ENCODE measurements around the gene DENND5A.
"Not testable (repeated sequence)": the region's sequence is repeated elsewhere in the genome, so short reads cannot be mapped to it uniquely, and the experiment has no call there.

The DENND5A gene

DNA sequence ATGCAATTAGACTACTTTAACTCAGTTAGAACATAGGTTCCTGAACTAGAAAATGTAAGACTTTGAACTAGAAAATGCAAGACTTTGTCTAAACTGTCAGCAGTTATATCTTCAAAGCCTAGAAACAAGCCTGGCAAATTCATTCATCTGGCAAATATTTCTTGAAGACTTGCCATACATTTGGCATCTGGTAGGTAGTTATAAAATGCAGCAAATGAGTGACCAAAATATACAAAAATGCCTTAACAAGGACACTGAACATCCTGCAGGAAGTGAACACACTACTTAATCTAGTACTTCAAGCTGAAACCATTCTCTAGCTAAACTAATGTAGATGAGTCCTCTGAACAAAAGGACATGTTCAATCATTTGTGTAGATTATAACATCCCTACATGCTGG, 89.0 kb downstream of the DENND5A start:
- Histone ChIP-seq H3K36me3 (ENCODE audit: control insufficient read depth, insufficient read depth, low read length) (peaks cover 74% of the 10 kb centered on the region), H3K27ac (ENCODE audit: low read depth, low read length) (no peak overlapping the region), H3K4me3 (ENCODE audit: low read depth, low read length) (no peak overlapping the region), H3K27me3 (ENCODE audit: control insufficient read depth, insufficient read depth, low read length) (no peaks in the 10 kb centered on the region), H3K9ac (ENCODE audit: low read length) (no peak overlapping the region), H3K9me3 (ENCODE audit: control insufficient read depth, insufficient read depth, low read depth, low read length) (no peaks in the 10 kb centered on the region), H3K4me1 (ENCODE audit: control insufficient read depth, insufficient read depth, low read length) (no peaks in the 10 kb centered on the region; the same call in none of the 2 replicates)

DNA sequence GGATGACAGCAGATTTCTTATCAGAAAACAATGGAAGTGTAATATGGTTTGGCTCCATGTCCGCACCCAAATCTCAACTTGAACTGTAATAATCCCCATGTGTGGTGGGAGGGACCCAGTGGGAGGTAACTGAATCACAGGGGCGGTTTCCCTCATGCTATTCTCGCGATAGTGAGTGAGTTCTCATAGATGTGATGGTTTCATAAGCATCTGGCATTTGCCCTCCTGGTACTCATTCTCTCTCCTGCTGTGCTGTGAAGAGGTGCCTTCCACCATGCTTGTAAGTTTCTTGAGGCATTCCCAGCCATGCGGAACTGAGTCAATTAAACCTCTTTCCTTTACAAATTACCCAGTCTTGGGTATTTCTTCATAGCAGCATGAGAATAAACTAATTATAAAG, 92.8 kb downstream of the DENND5A start:
- Histone ChIP-seq H3K4me1 (ENCODE audit: control insufficient read depth, insufficient read depth, low read length) (peaks cover 3% of the 10 kb centered on the region; the same call in 1 of the 2 replicates), H3K9me3 (ENCODE audit: control insufficient read depth, insufficient read depth, low read depth, low read length) (no peaks in the 10 kb centered on the region), H3K4me3 (ENCODE audit: low read depth, low read length) (no peak overlapping the region), H3K9ac (ENCODE audit: low read length) (no peak overlapping the region), H3K27me3 (ENCODE audit: control insufficient read depth, insufficient read depth, low read length) (no peaks in the 10 kb centered on the region), H3K27ac (ENCODE audit: low read depth, low read length) (no peak overlapping the region), H3K36me3 (ENCODE audit: control insufficient read depth, insufficient read depth, low read length) (peaks cover 73% of the 10 kb centered on the region)

DNA sequence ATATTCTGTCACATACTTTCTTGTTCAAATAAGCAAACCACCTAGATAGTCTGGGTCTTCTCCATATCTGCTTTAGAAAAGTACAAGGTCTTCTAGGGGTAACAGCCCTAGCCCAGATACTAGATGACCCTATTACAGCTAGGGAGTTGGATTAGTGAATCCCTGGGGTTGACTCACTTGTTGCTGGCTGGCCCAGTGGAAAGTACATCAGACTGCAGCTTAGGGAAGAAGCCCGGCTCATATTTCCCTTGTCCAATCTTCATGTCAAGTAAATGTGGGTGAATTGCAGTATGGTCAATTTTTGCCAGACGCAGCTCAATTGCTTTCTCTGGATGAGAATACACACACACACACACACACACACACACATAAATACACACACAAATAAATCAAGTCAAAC, 94.7 kb downstream of the DENND5A start:
- Histone ChIP-seq H3K4me1 (ENCODE audit: control insufficient read depth, insufficient read depth, low read length) (peaks cover 3% of the 10 kb centered on the region; the same call in 1 of the 2 replicates), H3K9me3 (ENCODE audit: control insufficient read depth, insufficient read depth, low read depth, low read length) (no peaks in the 10 kb centered on the region), H3K27ac (ENCODE audit: low read depth, low read length) (no peak overlapping the region), H3K27me3 (ENCODE audit: control insufficient read depth, insufficient read depth, low read length) (no peaks in the 10 kb centered on the region), H3K36me3 (ENCODE audit: control insufficient read depth, insufficient read depth, low read length) (peaks cover 58% of the 10 kb centered on the region), H3K9ac (ENCODE audit: low read length) (no peak overlapping the region), H3K4me3 (ENCODE audit: low read depth, low read length) (no peak overlapping the region)

DNA sequence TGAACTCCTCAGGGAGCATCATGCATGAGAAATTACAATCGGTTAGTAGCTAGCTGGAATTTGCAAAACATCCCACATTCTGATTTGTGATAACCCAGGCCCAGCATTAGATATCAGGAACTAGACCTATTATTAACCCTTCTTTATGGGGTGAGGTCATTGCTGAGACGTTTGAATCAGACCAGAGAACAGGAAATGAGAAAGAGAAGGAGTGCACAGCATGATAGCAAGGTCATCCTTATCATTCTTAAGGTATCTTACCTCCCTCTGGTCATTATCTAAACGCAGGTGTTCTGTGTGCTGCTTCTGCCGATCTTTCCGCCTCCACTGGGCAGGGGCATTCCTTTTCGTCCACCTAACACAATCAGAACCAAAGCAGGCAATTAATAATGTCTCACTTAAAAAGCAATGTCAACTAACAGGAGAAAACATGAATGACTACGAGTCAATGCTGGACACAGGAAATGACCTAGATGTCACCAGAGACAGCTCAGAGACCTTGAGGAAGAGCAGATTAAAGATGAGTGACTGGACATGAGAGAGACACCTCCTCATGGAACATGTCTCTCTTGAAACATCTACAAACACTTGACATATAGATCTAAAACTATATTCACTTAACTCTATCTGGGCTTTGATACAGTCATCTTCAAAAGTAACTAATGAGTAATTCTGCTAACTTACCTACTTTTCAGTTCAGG, 95.4 kb downstream of the DENND5A start:
- no peaks in the 10 kb centered on the region for H3K27me3 ChIP-seq (ENCODE audit: control insufficient read depth, insufficient read depth, low read length)
- H3K9ac ChIP-seq (ENCODE audit: low read length) = no peak overlapping the region
- peaks cover 3% of the 10 kb centered on the region; the same call in 1 of the 2 replicates for H3K4me1 ChIP-seq (ENCODE audit: control insufficient read depth, insufficient read depth, low read length)
- H3K4me3 ChIP-seq (ENCODE audit: low read depth, low read length) = no peak overlapping the region
- peaks cover 58% of the 10 kb centered on the region for H3K36me3 ChIP-seq (ENCODE audit: control insufficient read depth, insufficient read depth, low read length)
- no peak overlapping the region for H3K27ac ChIP-seq (ENCODE audit: low read depth, low read length)
- no peaks in the 10 kb centered on the region for H3K9me3 ChIP-seq (ENCODE audit: control insufficient read depth, insufficient read depth, low read depth, low read length)

DNA sequence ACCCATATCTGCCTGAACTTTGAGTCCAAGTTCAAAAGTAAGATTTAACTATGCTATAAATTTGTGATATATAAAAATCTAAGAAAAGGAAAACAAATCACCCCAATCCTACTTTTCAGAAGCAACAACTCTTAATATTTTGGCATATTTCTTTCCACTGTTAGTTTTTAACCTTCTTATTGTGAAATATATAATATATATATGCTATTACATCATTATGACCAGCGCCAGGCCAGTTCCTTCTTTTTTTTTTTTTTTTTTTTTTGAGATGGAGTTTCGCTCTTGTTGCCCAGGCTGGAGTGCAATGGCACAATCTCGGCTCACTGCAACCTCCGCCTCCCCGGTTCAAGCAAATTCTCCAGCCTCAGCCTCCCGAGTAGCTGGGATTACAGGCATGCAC, 103.2 kb downstream of the DENND5A start:
- H3K36me3 ChIP-seq (ENCODE audit: control insufficient read depth, insufficient read depth, low read length) = peaks cover 63% of the 10 kb centered on the region
- H3K4me3 ChIP-seq (ENCODE audit: low read depth, low read length); H3K9ac ChIP-seq (ENCODE audit: low read length); H3K27ac ChIP-seq (ENCODE audit: low read depth, low read length); H3K9me3 ChIP-seq (ENCODE audit: control insufficient read depth, insufficient read depth, low read depth, low read length); H3K4me1 ChIP-seq (ENCODE audit: control insufficient read depth, insufficient read depth, low read length); H3K27me3 ChIP-seq (ENCODE audit: control insufficient read depth, insufficient read depth, low read length): not testable (repeated sequence)

DNA sequence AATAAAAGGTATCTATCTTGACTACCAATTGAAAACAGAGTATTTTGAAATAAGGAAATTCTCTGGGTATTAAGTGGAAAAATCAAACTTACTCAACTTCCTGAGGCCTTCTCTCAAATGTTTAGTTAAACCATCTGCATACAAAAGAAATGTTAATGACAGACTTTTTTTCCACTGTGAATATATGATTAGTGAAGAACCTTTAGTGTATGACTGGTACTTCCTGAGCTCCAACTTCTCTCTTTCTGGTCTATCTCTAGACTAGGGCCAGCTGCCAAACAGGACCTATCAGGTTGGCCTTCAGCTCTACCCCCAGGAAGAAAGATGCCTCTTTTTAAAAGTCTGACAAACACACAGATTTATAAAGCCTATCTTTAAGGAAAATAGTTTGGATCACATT, 105.0 kb downstream of the DENND5A start:
- H3K4me1 ChIP-seq (ENCODE audit: control insufficient read depth, insufficient read depth, low read length) = no peaks in the 10 kb centered on the region
- no peak overlapping the region for H3K4me3 ChIP-seq (ENCODE audit: low read depth, low read length)
- H3K27ac ChIP-seq (ENCODE audit: low read depth, low read length) = no peak overlapping the region
- no peaks in the 10 kb centered on the region for H3K9me3 ChIP-seq (ENCODE audit: control insufficient read depth, insufficient read depth, low read depth, low read length)
- H3K27me3 ChIP-seq (ENCODE audit: control insufficient read depth, insufficient read depth, low read length) = no peaks in the 10 kb centered on the region
- peaks cover 62% of the 10 kb centered on the region for H3K36me3 ChIP-seq (ENCODE audit: control insufficient read depth, insufficient read depth, low read length)
- no peak overlapping the region for H3K9ac ChIP-seq (ENCODE audit: low read length)

DNA sequence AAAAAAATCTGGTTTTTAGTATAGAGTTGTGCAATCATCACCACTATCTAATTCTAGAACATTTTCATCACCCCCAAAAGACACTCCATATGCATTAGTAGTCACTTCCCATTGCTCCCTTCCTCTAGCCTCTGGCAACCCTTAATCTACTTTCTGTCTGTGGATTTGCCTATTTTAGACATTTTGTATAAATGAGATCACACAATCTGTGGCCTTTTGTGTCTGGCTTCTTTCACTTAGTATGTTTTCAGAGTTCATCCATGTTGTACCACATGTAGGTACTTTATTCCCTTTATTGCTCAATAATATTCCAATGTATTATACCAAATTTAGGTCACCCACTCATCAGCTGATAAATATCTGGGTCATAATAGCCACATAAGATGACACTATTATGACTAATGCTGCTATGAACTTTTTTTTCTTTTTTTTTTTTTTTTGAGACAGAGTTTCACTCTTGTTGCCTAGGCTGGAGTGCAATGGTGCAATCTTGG, 106.2 kb downstream of the DENND5A start:
- Histone ChIP-seq H3K27me3 (ENCODE audit: control insufficient read depth, insufficient read depth, low read length) (no peaks in the 10 kb centered on the region), H3K36me3 (ENCODE audit: control insufficient read depth, insufficient read depth, low read length) (peaks cover 57% of the 10 kb centered on the region), H3K4me1 (ENCODE audit: control insufficient read depth, insufficient read depth, low read length) (no peaks in the 10 kb centered on the region), H3K9ac (ENCODE audit: low read length) (no peak overlapping the region), H3K27ac (ENCODE audit: low read depth, low read length) (no peak overlapping the region), H3K4me3 (ENCODE audit: low read depth, low read length) (no peak overlapping the region), H3K9me3 (ENCODE audit: control insufficient read depth, insufficient read depth, low read depth, low read length) (no peaks in the 10 kb centered on the region)

DNA sequence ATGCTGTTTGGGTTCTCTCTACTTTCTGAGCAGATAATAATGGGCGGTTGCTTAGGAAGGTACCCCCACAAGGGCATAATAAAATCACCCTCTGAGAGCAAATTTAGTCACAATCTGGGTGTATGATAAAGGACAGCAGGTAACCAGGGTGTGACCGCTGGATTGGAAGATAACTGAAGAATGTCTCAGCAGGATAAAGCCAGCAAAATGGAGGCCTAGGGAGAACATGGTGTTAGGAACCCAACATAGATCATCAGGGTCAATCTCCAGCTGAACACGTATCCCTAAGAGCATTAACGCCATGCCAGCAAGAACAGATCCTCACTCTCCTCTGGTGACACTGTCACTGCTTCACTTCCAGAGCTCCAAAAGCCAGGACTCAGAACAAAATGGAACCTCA, 109.2 kb downstream of the DENND5A start:
- no peak overlapping the region for H3K9ac ChIP-seq (ENCODE audit: low read length)
- no peaks in the 10 kb centered on the region for H3K4me1 ChIP-seq (ENCODE audit: control insufficient read depth, insufficient read depth, low read length)
- no peak overlapping the region for H3K27ac ChIP-seq (ENCODE audit: low read depth, low read length)
- peaks cover 65% of the 10 kb centered on the region for H3K36me3 ChIP-seq (ENCODE audit: control insufficient read depth, insufficient read depth, low read length)
- H3K27me3 ChIP-seq (ENCODE audit: control insufficient read depth, insufficient read depth, low read length) = no peaks in the 10 kb centered on the region
- no peak overlapping the region for H3K4me3 ChIP-seq (ENCODE audit: low read depth, low read length)
- H3K9me3 ChIP-seq (ENCODE audit: control insufficient read depth, insufficient read depth, low read depth, low read length) = no peaks in the 10 kb centered on the region

DNA sequence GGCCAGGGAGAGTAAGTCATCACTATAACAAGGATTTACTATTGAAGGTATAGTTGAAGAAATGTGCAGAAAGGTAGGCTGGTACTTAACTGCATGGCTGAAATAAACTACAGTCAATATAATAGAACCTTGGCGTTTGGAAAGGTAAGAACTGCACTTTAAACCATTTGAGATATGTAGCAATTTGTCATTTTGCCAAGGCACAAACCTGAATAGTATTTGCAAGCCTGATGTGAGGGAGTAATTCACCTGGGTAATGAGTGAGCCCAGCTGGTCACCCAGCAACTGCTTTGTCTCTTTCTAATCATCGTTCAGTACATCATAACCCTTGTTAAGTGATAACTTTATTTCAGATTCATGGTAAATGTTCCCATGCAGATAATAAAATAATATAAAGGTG, 111.5 kb downstream of the DENND5A start:
- H3K36me3 ChIP-seq (ENCODE audit: control insufficient read depth, insufficient read depth, low read length) = peaks cover 68% of the 10 kb centered on the region
- H3K27me3 ChIP-seq (ENCODE audit: control insufficient read depth, insufficient read depth, low read length) = no peaks in the 10 kb centered on the region
- H3K9ac ChIP-seq (ENCODE audit: low read length) = no peak overlapping the region
- H3K9me3 ChIP-seq (ENCODE audit: control insufficient read depth, insufficient read depth, low read depth, low read length) = no peaks in the 10 kb centered on the region
- H3K4me1 ChIP-seq (ENCODE audit: control insufficient read depth, insufficient read depth, low read length) = no peaks in the 10 kb centered on the region
- no peak overlapping the region for H3K4me3 ChIP-seq (ENCODE audit: low read depth, low read length)
- H3K27ac ChIP-seq (ENCODE audit: low read depth, low read length) = no peak overlapping the region

DNA sequence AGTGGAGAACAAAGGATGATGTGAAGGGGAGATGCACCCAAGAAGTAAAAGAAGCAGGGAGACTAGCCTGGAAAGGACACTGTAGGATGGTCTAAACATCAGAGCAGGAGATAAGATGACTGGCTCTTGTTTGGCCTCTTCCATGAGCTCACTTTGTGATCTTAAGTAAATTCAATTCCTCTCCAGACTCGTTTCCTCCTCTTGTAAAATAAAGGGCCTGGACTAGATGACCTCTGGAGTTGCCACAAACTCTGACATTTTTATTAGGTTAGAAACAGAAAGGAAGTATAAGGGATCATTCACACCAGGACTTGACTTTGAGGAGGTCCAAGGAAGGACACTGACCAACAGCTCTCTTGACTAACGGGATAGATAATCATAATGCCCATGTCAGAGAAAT, 113.5 kb downstream of the DENND5A start:
- peaks cover 73% of the 10 kb centered on the region for H3K36me3 ChIP-seq (ENCODE audit: control insufficient read depth, insufficient read depth, low read length)
- H3K9ac ChIP-seq (ENCODE audit: low read length) = no peak overlapping the region
- H3K4me3 ChIP-seq (ENCODE audit: low read depth, low read length) = no peak overlapping the region
- no peaks in the 10 kb centered on the region for H3K27me3 ChIP-seq (ENCODE audit: control insufficient read depth, insufficient read depth, low read length)
- no peak overlapping the region for H3K27ac ChIP-seq (ENCODE audit: low read depth, low read length)
- no peaks in the 10 kb centered on the region for H3K4me1 ChIP-seq (ENCODE audit: control insufficient read depth, insufficient read depth, low read length)
- no peaks in the 10 kb centered on the region for H3K9me3 ChIP-seq (ENCODE audit: control insufficient read depth, insufficient read depth, low read depth, low read length)

DNA sequence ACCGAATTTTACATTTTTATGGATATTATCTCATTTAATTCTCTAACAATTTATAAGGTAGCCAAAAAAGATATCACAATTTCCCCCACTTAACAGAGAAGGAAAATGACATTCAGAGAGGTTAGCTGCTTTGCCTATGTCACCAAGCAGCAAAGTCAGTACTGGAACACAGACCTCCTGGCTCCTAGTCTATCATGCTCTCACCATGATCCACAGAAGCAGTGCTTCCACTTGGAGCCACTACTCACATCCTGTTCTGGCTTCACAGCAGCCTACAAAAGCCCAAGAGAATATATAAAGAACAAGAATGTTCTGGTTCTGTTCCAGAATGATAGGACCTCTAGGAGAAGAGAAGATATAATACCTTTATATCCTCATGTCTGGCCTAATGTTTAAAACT, 114.2 kb downstream of the DENND5A start:
- Histone ChIP-seq H3K36me3 (ENCODE audit: control insufficient read depth, insufficient read depth, low read length) (peaks cover 80% of the 10 kb centered on the region), H3K27ac (ENCODE audit: low read depth, low read length) (no peak overlapping the region), H3K4me3 (ENCODE audit: low read depth, low read length) (no peak overlapping the region), H3K9ac (ENCODE audit: low read length) (no peak overlapping the region), H3K27me3 (ENCODE audit: control insufficient read depth, insufficient read depth, low read length) (no peaks in the 10 kb centered on the region), H3K9me3 (ENCODE audit: control insufficient read depth, insufficient read depth, low read depth, low read length) (no peaks in the 10 kb centered on the region), H3K4me1 (ENCODE audit: control insufficient read depth, insufficient read depth, low read length) (no peaks in the 10 kb centered on the region)

All from HUES6 (cell line).